GM12878 (cell line): ENCODE data around the gene VIT. TPM values are rescaled to one million over a fixed set of nuclear protein-coding genes. Genes with fewer than 3 reads are reported as not detected.

Experiments used
- ATAC-seq: fragments of 200-7000 bp; cut with Tn5 transposase; 3 replicates; pipeline ENCODE4 v1.9.1; 2020; ENCODE audit warnings: mild to moderate bottlenecking, moderate library complexity
- BruUV-seq: library from RNA; stranded (reverse); fragments of 400-500 nt; replicated peaks from 2 replicates; lab custom pipeline; 2021; lab: Mats Ljungman, UMichigan
- CTCF ChIA-PET: fragments of 300-600 bp; sonication (Branson Sonifier 250); formaldehyde crosslinking; extraction: SDS; loops from one replicate; lab custom pipeline; 2021; ENCODE audit warnings: inconsistent platforms; lab: Yijun Ruan, JAX
- POLR2A ChIA-PET: fragments of 350-600 bp; formaldehyde crosslinking; extraction: SDS; loops from one replicate; lab custom pipeline; 2021; ENCODE audit warnings: inconsistent platforms; lab: Charles Lee
- RAD21 ChIA-PET: fragments of 300-600 bp; sonication (Branson Sonifier 250); formaldehyde crosslinking; loops from one replicate; lab custom pipeline; 2023; ENCODE audit warnings: antibody characterized with exemption; ENCODE audit not compliant: unreplicated experiment; lab: Charles Lee
- SMC1A ChIA-PET: fragments of 300-600 bp; sonication (Branson Sonifier 250); formaldehyde crosslinking; loops from one replicate; lab custom pipeline; 2023; ENCODE audit not compliant: unreplicated experiment, uncharacterized antibody; lab: Charles Lee
- DNase-seq: peaks from one replicate; pipeline ENCODE4 v3.0.0-alpha.2; 2011; ENCODE audit warnings: low read depth, low spot score
- FAIRE-seq: peaks from 3 replicates; lab custom pipeline; 2011; peaks lifted over from hg19 to GRCh38; lab: Jason Lieb, UNC
- H2AFZ ChIP-seq: 2 replicates; pipeline ENCODE4 v1.6.0; 2011; ENCODE audit warnings: low read depth, low read length, control low read depth; ENCODE audit not compliant: control insufficient read depth
- H3K27ac ChIP-seq: 2 replicates; pipeline ENCODE4 v1.5.1; 2011; ENCODE audit warnings: control low read depth; ENCODE audit not compliant: control insufficient read depth, insufficient read depth
- H3K27me3 ChIP-seq, 2 experiments: replicated peaks in 1 of 2; 2 replicates each; pipeline versions ENCODE4 v1.6.0 to v1.6.1; 2011; ENCODE audit warnings: low read length in 1 of 2; ENCODE audit not compliant: control insufficient read depth in 2 of 2, insufficient read depth in 2 of 2
- H3K36me3 ChIP-seq, 2 experiments: 2 replicates each; pipeline ENCODE4 v1.5.1; 2011; ENCODE audit warnings: low read length in 1 of 2; ENCODE audit not compliant: control insufficient read depth in 2 of 2, insufficient read depth in 2 of 2
- H3K4me1 ChIP-seq: 2 replicates; pipeline ENCODE4 v1.6.1; 2011; ENCODE audit warnings: mild to moderate bottlenecking, low read length, moderate library complexity, mixed read lengths; ENCODE audit not compliant: control insufficient read depth, insufficient read depth
- H3K4me2 ChIP-seq: 2 replicates; pipeline ENCODE4 v1.6.0; 2011; ENCODE audit warnings: control low read depth; ENCODE audit not compliant: control insufficient read depth, insufficient read depth
- H3K4me3 ChIP-seq: fragments of 200-600 bp; sonication (generic); 2 replicates; pipeline ENCODE4 v1.5.1; 2016
- H3K79me2 ChIP-seq: 2 replicates; pipeline ENCODE4 v1.6.0; 2011; ENCODE audit warnings: low read length; ENCODE audit not compliant: control insufficient read depth, insufficient read depth
- H3K9ac ChIP-seq: 2 replicates; pipeline ENCODE4 v1.8.0; 2011; ENCODE audit warnings: low read length, control low read depth, mixed read lengths; ENCODE audit not compliant: control insufficient read depth, insufficient read depth
- H3K9me3 ChIP-seq: replicated peaks from 3 replicates; pipeline ENCODE4 v1.5.1; 2011; ENCODE audit warnings: mild to moderate bottlenecking, low read length; ENCODE audit not compliant: control insufficient read depth, insufficient read depth
- H4K20me1 ChIP-seq: 2 replicates; pipeline ENCODE4 v1.6.0; 2011; ENCODE audit not compliant: control insufficient read depth, insufficient read depth
- ATF7 ChIP-seq: fragments of 450-650 bp; IDR thresholded peaks from 2 replicates; pipeline ENCODE4 v1.6.1; 2016; ENCODE audit warnings: low read depth, mild to moderate bottlenecking
- CBX5 ChIP-seq: sonication (generic); IDR thresholded peaks from 2 replicates; pipeline ENCODE4 v1.6.1; 2016; ENCODE audit warnings: low read depth, moderate library complexity, mild to moderate bottlenecking, inconsistent platforms
- E2F4 ChIP-seq: IDR thresholded peaks from 2 replicates; pipeline ENCODE4 v1.6.1; 2012; ENCODE audit warnings: low read depth, low read length, improper control_type of control experiment
- EGR1 ChIP-seq, 2 experiments: IDR thresholded peaks; 1 replicate in 1 of 2; 2 replicates in 1 of 2; pipeline ENCODE4 v1.6.1; 2011 to 2012; ENCODE audit warnings: low read depth in 2 of 2, low read length in 2 of 2, borderline replicate concordance in 1 of 2, mild to moderate bottlenecking in 1 of 2, moderate library complexity in 1 of 2
- JUND ChIP-seq: IDR thresholded peaks from 2 replicates; pipeline ENCODE4 v1.6.1; 2012; ENCODE audit warnings: low read depth, mild to moderate bottlenecking, low read length, improper control_type of control experiment, moderate library complexity
- NR2C1 ChIP-seq: fragments of 450-650 bp; IDR thresholded peaks from 2 replicates; pipeline ENCODE4 v1.6.1; 2017; ENCODE audit warnings: antibody characterized with exemption, mild to moderate bottlenecking, moderate library complexity
- PAX8 ChIP-seq: fragments of 450-650 bp; IDR thresholded peaks from 2 replicates; pipeline ENCODE4 v1.6.1; 2017; ENCODE audit warnings: mild to moderate bottlenecking, moderate library complexity
- PBX3 ChIP-seq: IDR thresholded peaks from 2 replicates; pipeline ENCODE4 v1.6.1; 2011; ENCODE audit warnings: mild to moderate bottlenecking, low read depth, low read length, moderate library complexity; ENCODE audit not compliant: insufficient replicate concordance
- SMARCA5 ChIP-seq: fragments of 450-650 bp; IDR thresholded peaks from 2 replicates; pipeline ENCODE4 v1.6.1; 2017; ENCODE audit warnings: mild to moderate bottlenecking
- SPI1 ChIP-seq: IDR thresholded peaks from 2 replicates; pipeline ENCODE4 v1.6.1; 2011; ENCODE audit warnings: low read depth, mild to moderate bottlenecking, low read length, moderate library complexity, borderline replicate concordance; ENCODE audit not compliant: insufficient read depth
- SREBF1 ChIP-seq: IDR thresholded peaks from 2 replicates; pipeline ENCODE4 v1.6.1; 2012; ENCODE audit warnings: mild to moderate bottlenecking, low read length
- TCF12 ChIP-seq: IDR thresholded peaks from 2 replicates; pipeline ENCODE4 v1.6.1; 2011; ENCODE audit warnings: low read depth, mild to moderate bottlenecking, low read length
- TCF7 ChIP-seq: IDR thresholded peaks from 2 replicates; pipeline ENCODE4 v1.6.1; 2014; ENCODE audit warnings: antibody characterized with exemption, borderline replicate concordance
- ZBTB40 ChIP-seq: fragments of 450-650 bp; IDR thresholded peaks from 2 replicates; pipeline ENCODE4 v1.6.1; 2016; ENCODE audit warnings: mild to moderate bottlenecking, moderate library complexity, borderline replicate concordance
- ZNF274 ChIP-seq: IDR thresholded peaks from one replicate; pipeline ENCODE4 v1.8.0; 2011; ENCODE audit not compliant: insufficient read length, insufficient read depth
- WGBS: methylation state at CpG from one replicate; pipeline ENCODE4 v1.1.6; 2016; ENCODE audit warnings: low lambda C conversion rate; ENCODE audit not compliant: insufficient replicate concordance, insufficient coverage; ENCODE audit errors: missing lambda C conversion rate; 5-methylcytosine and 5-hydroxymethylcytosine counted together
- in situ Hi-C: fragments of 300-500 bp; cut with MboI; formaldehyde crosslinking; loops from 9 replicates; pipeline ENCODE4 v1.14.3; 2018; ENCODE audit warnings: mixed read lengths
- intact Hi-C: fragments of 100-400 bp; cut with micrococcal nuclease; formaldehyde crosslinking; loops from one replicate; pipeline ENCODE4 v1.14.2; 2022; ENCODE audit not compliant: unreplicated experiment
- polyA plus RNA-seq, 11 experiments: library from polyadenylated mRNA; depleted of rRNA in 4 of 11; unstranded in 6 of 11; stranded (reverse) in 5 of 11; fragments of >200 nt; fragmentation: Nextera tagmentation in 4 of 11; fragmentation: Illumina TruSeq in 1 of 11; extraction: Ambion mirVana in 4 of 11; extraction: Trizol in 1 of 11; gene quantifications; 1 replicate in 1 of 11; 2 replicates in 10 of 11; pipeline versions ENCODE4 v1.2.1 to v1.2.3, GENCODE V29; 2011 to 2016; ENCODE audit warnings: inconsistent platforms in 2 of 11, missing spikeins in 2 of 11, low read depth in 1 of 11
- total RNA-seq, 4 experiments: library from RNA; depleted of rRNA in 3 of 4; stranded (reverse); fragments of >200 nt in 3 of 4; fragmentation: Illumina TruSeq in 1 of 4; extraction: Trizol in 1 of 4; gene quantifications; 2 replicates each; pipeline versions ENCODE4 v1.2.1 to v1.2.3, GENCODE V29; 2013 to 2021

VIT gene
- total and polyA plus RNA-seq, 10 of the 15 experiments (the other 5 are each of a cell fraction or from before 2014, with no cell fraction given): 0.05 to 0.14 TPM; not detected in 8

- in situ Hi-C loops: no loop called here
- WGBS: 64% methylated on average over 2 of the region's 2 CpGs
These were observed 37.3 kb upstream of the VIT start for GRCh38 chr2:36659218-36659617.

More at GRCh38 chr2:36659218-36659617, 37.3 kb upstream of the VIT start:
- peaks cover 0 to under 1% of the 10 kb centered on the region in 2 experiments; a peak in 1 of 4 replicates for H3K27me3 ChIP-seq
- no peak overlapping the region for H2AFZ ChIP-seq
- ChIA-PET RAD21 (interaction anchor here (0.7 to 2.9 kb wide), 2 partner anchors 304 to 306 kb away, joined by 3 to 8 read pairs; partner anchors contain the start of gene CRIM1), POLR2A (no interaction called here), SMC1A (interaction anchor here (1.1 to 1.3 kb wide), 2 partner anchors 310 to 325 kb away, joined by 3 read pairs; no protein-coding TSS in a partner anchor), CTCF (interaction anchor here (0.6 to 1.4 kb wide), 5 partner anchors 10 to 625 kb away, joined by 3 to 6 read pairs (median 3); no protein-coding TSS in a partner anchor)
- H3K9ac ChIP-seq: no peak overlapping the region
- no peak for ATAC-seq
- no peaks in the 10 kb centered on the region for H4K20me1 ChIP-seq
- H3K79me2 ChIP-seq: no peaks in the 10 kb centered on the region
- DNase-seq: no peak
- H3K36me3 ChIP-seq: no peaks in the 10 kb centered on the region
- BruUV-seq: no TSS peak
- intact Hi-C loops: no loop called here
- FAIRE-seq: no peak
- no peak overlapping the region for H3K27ac ChIP-seq
- no peak overlapping the region for H3K4me2 ChIP-seq
- H3K9me3 ChIP-seq: no peaks in the 10 kb centered on the region
- TF ChIP-seq PBX3 (no peak), SPI1 (no peak), PAX8 (no peak), SMARCA5 (no peak), CBX5 (no peak), NR2C1 (no peak), JUND (no peak), ATF7 (no peak), ZNF274 (no peak), E2F4 (no peak), EGR1 (IDR thresholded peaks at IDR 0.05; ENCODE audit: borderline replicate concordance in 1 of 2, low read depth in 2 of 2, low read length in 2 of 2) (no peak), SREBF1 (no peak), TCF7 (no peak), ZBTB40 (no peak), TCF12 (no peak)
- H3K4me1 ChIP-seq: no peaks in the 10 kb centered on the region
- no peak overlapping the region for H3K4me3 ChIP-seq
